ENCODE measurements around the gene CASP6.

The CASP6 gene

GRCh38 chr4:109675181-109675580 is 28.1 kb downstream of the CASP6 start:
- H3K36me3 ChIP-seq (replicated peaks) = no peaks in the 10 kb centered on the region
- no peak for DNase-seq
- no peak overlapping the region for H3K4me3 ChIP-seq (ENCODE audit: low read depth, low read length)
- no peak overlapping the region for H3K27ac ChIP-seq
- in situ Hi-C loops (cut with HindIII; ENCODE audit: low pct_ligation_motif_present, low sequenced_read_pairs) = no loop called here
- no peaks in the 10 kb centered on the region for H3K27me3 ChIP-seq (replicated peaks)
- TF ChIP-seq CTCF (IDR thresholded peaks at IDR 0.05; ENCODE audit: low read depth, low read length, missing control alignments) = no peak

GRCh38 chr4:109673303-109673702 is 29.9 kb downstream of the CASP6 start:
- Histone ChIP-seq H3K36me3 (replicated peaks) (no peaks in the 10 kb centered on the region), H3K4me3 (ENCODE audit: low read depth, low read length) (no peak overlapping the region), H3K27ac (no peak overlapping the region), H3K27me3 (replicated peaks) (no peaks in the 10 kb centered on the region)
- in situ Hi-C loops (cut with HindIII; ENCODE audit: low pct_ligation_motif_present, low sequenced_read_pairs) = no loop called here
- no peak for TF ChIP-seq CTCF (IDR thresholded peaks at IDR 0.05; ENCODE audit: low read depth, low read length, missing control alignments)
- DNase-seq = no peak

- TF ChIP-seq CTCF (IDR thresholded peaks at IDR 0.05; ENCODE audit: low read depth, low read length, missing control alignments) = no peak
- Histone ChIP-seq H3K36me3 (replicated peaks) (no peaks in the 10 kb centered on the region), H3K4me3 (ENCODE audit: low read depth, low read length) (no peak overlapping the region), H3K27ac (no peak overlapping the region), H3K27me3 (replicated peaks) (no peaks in the 10 kb centered on the region)
- no peak for DNase-seq
- in situ Hi-C loops (cut with HindIII; ENCODE audit: low pct_ligation_motif_present, low sequenced_read_pairs) = no loop called here
Measured at GRCh38 chr4:109672169-109672930, 30.9 kb downstream of the CASP6 start.

GRCh38 chr4:109671350-109671749 is 31.9 kb downstream of the CASP6 start:
- H3K36me3 ChIP-seq (replicated peaks) = no peaks in the 10 kb centered on the region
- no peak for DNase-seq
- no peaks in the 10 kb centered on the region for H3K27me3 ChIP-seq (replicated peaks)
- in situ Hi-C loops (cut with HindIII; ENCODE audit: low pct_ligation_motif_present, low sequenced_read_pairs) = no loop called here
- H3K27ac ChIP-seq = no peak overlapping the region
- H3K4me3 ChIP-seq (ENCODE audit: low read depth, low read length) = no peak overlapping the region
- TF ChIP-seq CTCF (IDR thresholded peaks at IDR 0.05; ENCODE audit: low read depth, low read length, missing control alignments) = no peak

GRCh38 chr4:109665783-109666485 is 37.3 kb downstream of the CASP6 start:
- Histone ChIP-seq H3K36me3 (replicated peaks) (no peaks in the 10 kb centered on the region), H3K27me3 (replicated peaks) (no peaks in the 10 kb centered on the region), H3K27ac (no peak overlapping the region), H3K4me3 (ENCODE audit: low read depth, low read length) (no peak overlapping the region)
- in situ Hi-C loops (cut with HindIII; ENCODE audit: low pct_ligation_motif_present, low sequenced_read_pairs) = no loop called here
- no peak for TF ChIP-seq CTCF (IDR thresholded peaks at IDR 0.05; ENCODE audit: low read depth, low read length, missing control alignments)
- DNase-seq = no peak

Data from brain microvascular endothelial cell (primary cell).